Right lobe of liver (tissue), 6 donors: ENCODE data around the gene DRAM1. TPM values are rescaled to one million over a fixed set of nuclear protein-coding genes. Genes with fewer than 3 reads are reported as not detected.
A peak's percentile ranks its signal among the peaks of the same experiment; 100 is the strongest.

ENCODE experiments used
- ATAC-seq, 4 donors: fragments of 200-7000 bp; cut with Tn5 transposase; one replicate each; pipeline ENCODE4 v1.9.1; 2020; ENCODE audit warnings: mild to moderate bottlenecking in 4 of 4, moderate library complexity in 4 of 4
- DNase-seq, 3 donors: peaks; one replicate each; pipeline ENCODE4 v3.0.0-alpha.2; 2020
- H3K27ac ChIP-seq, 3 donors: fragments of 200-600 bp; one replicate each; pipeline ENCODE4 v1.8.0; 2022
- H3K27me3 ChIP-seq, 2 donors: fragments of 200-600 bp; one replicate each; pipeline ENCODE4 v1.8.0; 2022
- H3K36me3 ChIP-seq, 4 donors: fragments of 200-600 bp; sonication (generic) in 1 of 4; one replicate each; pipeline versions ENCODE4 v1.5.1 to v1.8.0; 2017 to 2022; ENCODE audit warnings: control low read depth in 1 of 4
- H3K4me1 ChIP-seq, 4 donors: fragments of 200-600 bp; sonication (generic) in 1 of 4; one replicate each; pipeline versions ENCODE4 v1.5.1 to v1.8.0; 2017 to 2022; ENCODE audit warnings: control low read depth in 1 of 4
- H3K4me3 ChIP-seq, 3 donors: fragments of 200-600 bp; one replicate each; pipeline ENCODE4 v1.8.0; 2022
- H3K9me3 ChIP-seq, 4 donors: fragments of 200-600 bp; sonication (generic) in 1 of 4; one replicate each; pipeline versions ENCODE4 v1.5.1 to v1.8.0; 2017 to 2022; ENCODE audit warnings: control low read depth in 1 of 4
- CTCF ChIP-seq, 4 donors: fragments of 200-600 bp in 3 of 4; fragments of 450-650 bp in 1 of 4; IDR thresholded peaks; one replicate each; pipeline versions ENCODE4 v1.5.1 to v1.8.0; 2016 to 2022; ENCODE audit warnings: antibody characterized with exemption in 4 of 4, mild to moderate bottlenecking in 2 of 4
- POLR2A ChIP-seq: fragments of 450-650 bp; IDR thresholded peaks from one replicate; pipeline ENCODE4 v1.6.1; 2017; ENCODE audit warnings: antibody characterized with exemption, mild to moderate bottlenecking
- WGBS: methylation state at CpG from one replicate; pipeline ENCODE4 v1.1.6; 2018; ENCODE audit warnings: low coverage, low lambda C conversion rate; ENCODE audit not compliant: insufficient coverage; ENCODE audit errors: missing lambda C conversion rate; 5-methylcytosine and 5-hydroxymethylcytosine counted together
- intact Hi-C, 2 donors: fragments of 100-400 bp; cut with DNase I; formaldehyde crosslinking; loops; one replicate each; pipeline versions ENCODE4 v1.11.2 to v1.14.1; 2022
- total RNA-seq, 6 experiments: library from RNA; depleted of rRNA in 2 of 6; stranded (reverse); fragments of >200 nt in 2 of 6; fragmentation: NEBNext Ultra II Directional in 3 of 6; extraction: Animal tissue kit (Norgen Biotek cat#: 25700) in 3 of 6; gene quantifications; one replicate each; pipeline versions ENCODE4 v1.1.0 to v1.2.4, GENCODE V29; 2016 to 2023
- donor health status: DM: no; HTN: yes; CAD: no.
- donor health status: DM: no; HTN: no; CAD: no.
- donor health status: DM: no; HTN: no; CAD: no.
- donor health status: DM: no; HTN: yes; CAD: no.
- donor health status: DM: no; HTN: yes; CAD: no.

The DRAM1 gene
- total RNA-seq, 6 experiments from 2014 or later = 2.2 to 11.3 (median 4.3) TPM

GRCh38 chr12:101839324-101840283, 37.8 kb upstream of the DRAM1 start:
- Histone ChIP-seq H3K36me3 (no peaks in the 10 kb centered on the region), H3K27me3 (no peaks in the 10 kb centered on the region), H3K4me1 (peaks cover 0 to 6% (median 0%) of the 10 kb centered on the region in 4 donors), H3K9me3 (no peaks in the 10 kb centered on the region), H3K27ac (no peak overlapping the region), H3K4me3 (no peak overlapping the region)
- TF ChIP-seq POLR2A (no peak), CTCF (IDR thresholded peaks at IDR 0.05) (peak; percentile 80 to 90 (median 88))
- peak; percentile 82 to 93 (median 88) for ATAC-seq
- DNase-seq = peak in 1 of 3 donors; percentile 61
- intact Hi-C loops = loop anchor here (10.0 kb wide), 2 partner anchors 65 to 425 kb away; no protein-coding TSS in a partner anchor
- WGBS = 13% methylated on average over 5 of the region's 6 CpGs

GRCh38 chr12:101841069-101841468, 36.3 kb upstream of the DRAM1 start:
- no peak for ATAC-seq
- no peaks in the 10 kb centered on the region for H3K9me3 ChIP-seq
- WGBS = 91% methylated on average over 4 of the region's 4 CpGs
- TF ChIP-seq POLR2A (no peak), CTCF (IDR thresholded peaks at IDR 0.05) (no peak)
- H3K4me3 ChIP-seq = no peak overlapping the region
- no peak overlapping the region for H3K27ac ChIP-seq
- no peaks in the 10 kb centered on the region for H3K27me3 ChIP-seq
- DNase-seq = no peak
- H3K4me1 ChIP-seq = peaks cover 0 to 6% (median 0%) of the 10 kb centered on the region in 4 donors
- intact Hi-C loops = no loop called here
- H3K36me3 ChIP-seq = no peaks in the 10 kb centered on the region

DNA sequence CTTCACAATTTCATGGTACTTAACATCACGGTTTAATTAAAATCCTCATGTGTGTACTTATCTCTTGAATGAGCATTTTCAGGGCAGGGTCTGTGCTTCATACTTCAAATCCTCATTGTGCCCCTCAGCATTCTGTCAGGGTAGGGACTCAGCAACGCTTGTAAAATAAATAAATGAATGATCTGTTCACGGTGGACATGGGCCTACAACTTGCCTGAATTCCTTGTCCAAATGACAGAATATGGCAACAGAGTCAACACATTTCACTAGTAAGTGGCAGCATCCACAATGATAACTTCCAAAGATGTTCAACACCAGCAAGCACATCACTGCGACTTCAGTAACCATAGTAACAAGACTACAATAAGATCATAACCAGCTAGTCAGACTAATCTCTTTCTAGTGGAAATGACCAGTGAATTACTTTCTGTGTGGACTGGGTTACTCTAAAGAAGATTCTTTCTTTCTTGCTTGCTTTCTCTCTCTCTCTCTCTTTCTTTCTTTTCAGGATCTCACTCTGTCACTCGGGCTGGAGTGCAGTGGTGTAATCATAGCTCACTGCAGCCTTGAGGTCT, 32.2 kb upstream of the DRAM1 start:
- Histone ChIP-seq H3K27ac (no peak overlapping the region), H3K4me3 (no peak overlapping the region), H3K9me3 (no peaks in the 10 kb centered on the region), H3K4me1 (no peaks in the 10 kb centered on the region), H3K36me3 (no peaks in the 10 kb centered on the region), H3K27me3 (no peaks in the 10 kb centered on the region)
- WGBS = 67% methylated on average over 5 of the region's 5 CpGs
- intact Hi-C loops = no loop called here
- TF ChIP-seq POLR2A (no peak), CTCF (IDR thresholded peaks at IDR 0.05) (no peak)
- ATAC-seq (no peak), DNase-seq (no peak)

DNA sequence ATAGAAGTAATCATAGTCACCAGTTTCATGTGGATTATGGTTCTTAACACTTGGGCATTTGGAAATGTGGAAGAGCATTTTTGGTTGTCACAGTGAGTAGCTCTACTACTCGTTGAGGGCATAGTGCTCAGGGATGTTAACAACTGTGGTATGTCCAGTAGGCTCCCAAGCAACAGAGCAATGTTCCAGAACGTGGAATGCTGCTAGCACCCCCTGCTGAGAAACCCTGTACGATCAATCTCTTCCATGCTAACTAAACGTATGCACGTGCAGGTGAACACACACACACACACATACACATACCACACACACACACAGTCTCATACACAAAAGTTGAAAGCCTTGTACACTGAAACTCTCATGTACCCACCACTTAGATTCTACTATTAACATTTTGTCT, 30.1 kb upstream of the DRAM1 start:
- WGBS = 45% methylated on average over 1 of the region's 5 CpGs
- DNase-seq (no peak), ATAC-seq (no peak)
- H3K9me3 ChIP-seq = no peaks in the 10 kb centered on the region
- no peak overlapping the region for H3K27ac ChIP-seq
- no peaks in the 10 kb centered on the region for H3K4me1 ChIP-seq
- H3K4me3 ChIP-seq = no peak overlapping the region
- intact Hi-C loops = no loop called here
- no peak for TF ChIP-seq CTCF (IDR thresholded peaks at IDR 0.05)
- no peak for TF ChIP-seq POLR2A
- H3K27me3 ChIP-seq = no peaks in the 10 kb centered on the region
- H3K36me3 ChIP-seq = no peaks in the 10 kb centered on the region
